K562 (cell line): ENCODE measurements around the gene PCP4L1. TPM values are rescaled to one million over a fixed set of nuclear protein-coding genes. Genes with fewer than 3 reads are reported as not detected.

Experiments used
- BMI1 ChIP-seq: fragments of 150-350 bp; IDR thresholded peaks from 2 replicates; pipeline ENCODE4 v1.6.1; 2014; ENCODE audit warnings: low read length
- CREB3 ChIP-seq: fragments of 450-650 bp; conservative IDR thresholded peaks from 2 replicates; pipeline ENCODE4 v1.6.1; 2016; ENCODE audit warnings: missing genetic modification characterization, low read depth, mild to moderate bottlenecking, missing compliant biosample characterization, moderate library complexity
- CREB3L1 ChIP-seq: fragments of 450-650 bp; IDR thresholded peaks from 2 replicates; pipeline ENCODE4 v1.6.1; 2014; ENCODE audit warnings: low read depth, mild to moderate bottlenecking, moderate library complexity, borderline replicate concordance
- CTBP1 ChIP-seq: fragments of 450-650 bp; IDR thresholded peaks from 2 replicates; pipeline ENCODE4 v1.6.1; 2016; ENCODE audit warnings: borderline replicate concordance
- NFXL1 ChIP-seq: fragments of 450-650 bp; formaldehyde crosslinking; IDR thresholded peaks from 2 replicates; pipeline ENCODE4 v1.4.0; 2021; ENCODE audit warnings: mild to moderate bottlenecking
- SMARCE1 ChIP-seq: fragments of 450-650 bp; IDR thresholded peaks from 2 replicates; pipeline ENCODE4 v1.7.1; 2016; ENCODE audit warnings: mild to moderate bottlenecking
- SP1 ChIP-seq: sonication (generic); formaldehyde crosslinking; IDR thresholded peaks from 2 replicates; pipeline ENCODE4 v1.8.1; 2022; ENCODE audit warnings: mild to moderate bottlenecking, missing genetic modification reagents
- TFAP4 ChIP-seq: sonication (generic); formaldehyde crosslinking; IDR thresholded peaks from 2 replicates; pipeline ENCODE4 v1.8.0; 2022; ENCODE audit warnings: missing genetic modification reagents, mild to moderate bottlenecking, moderate library complexity, borderline replicate concordance
- VEZF1 ChIP-seq: fragments of 200-800 bp; sonication (Bioruptor generic); IDR thresholded peaks from 2 replicates; pipeline ENCODE4 v1.6.1; 2017; ENCODE audit warnings: missing genetic modification characterization, missing compliant biosample characterization
- ZBTB40 ChIP-seq, 2 experiments: fragments of 450-650 bp in 1 of 2; sonication (generic) in 1 of 2; formaldehyde crosslinking in 1 of 2; IDR thresholded peaks; 2 replicates each; pipeline versions ENCODE4 v1.7.1 to v1.9.0; 2016 to 2022; ENCODE audit warnings: inconsistent platforms in 1 of 2, mild to moderate bottlenecking in 1 of 2, missing genetic modification reagents in 1 of 2
- ZNF695 ChIP-seq: fragments of 450-650 bp; formaldehyde crosslinking; IDR thresholded peaks from 2 replicates; pipeline ENCODE4 v1.4.0; 2020; ENCODE audit warnings: mild to moderate bottlenecking, moderate library complexity
- ZNF79 ChIP-seq: fragments of 250-450 bp; sonication (Bioruptor Pico); IDR thresholded peaks from 2 replicates; pipeline ENCODE4 v1.4.0; 2020; ENCODE audit warnings: low read depth, mild to moderate bottlenecking, moderate library complexity
- polyA plus RNA-seq, 8 experiments: library from polyadenylated mRNA; depleted of rRNA in 4 of 8; stranded (reverse) in 5 of 8; unstranded in 3 of 8; fragments of >200 nt; fragmentation: Nextera tagmentation in 2 of 8; fragmentation: Illumina TruSeq in 1 of 8; extraction: Ambion mirVana in 2 of 8; extraction: Trizol in 1 of 8; gene quantifications; 2 replicates each; pipeline versions ENCODE4 v1.2.1 to v1.2.3, GENCODE V29; 2011 to 2014; ENCODE audit warnings: inconsistent platforms in 1 of 8, missing spikeins in 1 of 8
- total RNA-seq, 7 experiments: library from RNA; depleted of rRNA in 6 of 7; stranded (reverse); fragments of >200 nt in 6 of 7; fragmentation: Illumina TruSeq in 2 of 7; extraction: Trizol in 2 of 7; gene quantifications; 2 replicates each; pipeline versions ENCODE4 v1.2.1 to v1.2.3, GENCODE V29; 2011 to 2021; ENCODE audit warnings: low replicate concordance in 1 of 7

PCP4L1 gene
- total and polyA plus RNA-seq, 9 of the 15 experiments (the other 6 are each of a cell fraction or from before 2014, with no cell fraction given), result not detected

GRCh38 chr1:161305867-161306519, 47.4 kb downstream of the PCP4L1 start (continued):
- TF ChIP-seq CREB3 (tag), result no peak
- TF ChIP-seq ZNF79 (CRISPR knock-in tag), result no peak
- peak; percentile 34; the same call in 1 of the 2 replicates for TF ChIP-seq SMARCE1
- TF ChIP-seq ZNF695 (CRISPR knock-in tag), result no peak
- TF ChIP-seq NFXL1 (CRISPR knock-in tag), result no peak
- peak; percentile 29; the same call in 1 of the 2 replicates for TF ChIP-seq TFAP4
- TF ChIP-seq BMI1, result no peak
- TF ChIP-seq SP1 (CRISPR knock-in tag), result peak; percentile 70
- peak; percentile 36; the same call in 1 of the 2 replicates for TF ChIP-seq CREB3L1
- TF ChIP-seq VEZF1 (CRISPR knock-in tag), result peak; percentile 64; the same call in 1 of the 2 replicates
- peak; percentile 64; the same call in 1 of the 2 replicates for TF ChIP-seq CTBP1
- TF ChIP-seq ZBTB40 (IDR thresholded peaks at IDR 0.05), result peak; percentile 79
- no peak for TF ChIP-seq ZBTB40 (CRISPR knock-in tag; IDR thresholded peaks at IDR 0.05)
